ENCODE data around the gene ATP2B3.

The ATP2B3 gene

GRCh38 chrX:153565996-153566580 lies 48.6 kb downstream of the ATP2B3 start:
- no peak for DNase-seq (ENCODE audit: low read depth in 2 of 2)
- no peak overlapping the region for H3K4me3 ChIP-seq (replicated peaks in 1 of 2; ENCODE audit: low read depth in 2 of 2, low read length in 2 of 2)
- no peak for TF ChIP-seq CTCF (IDR thresholded peaks at IDR 0.05; ENCODE audit: low read depth, low read length)

GRCh38 chrX:153568451-153569011 lies 51.1 kb downstream of the ATP2B3 start:
- no peak for DNase-seq (ENCODE audit: low read depth in 2 of 2)
- TF ChIP-seq CTCF (IDR thresholded peaks at IDR 0.05; ENCODE audit: low read depth, low read length) = no peak
- no peak overlapping the region for H3K4me3 ChIP-seq (replicated peaks in 1 of 2; ENCODE audit: low read depth in 2 of 2, low read length in 2 of 2)

GRCh38 chrX:153569475-153569874 lies 52.0 kb downstream of the ATP2B3 start:
- TF ChIP-seq CTCF (IDR thresholded peaks at IDR 0.05; ENCODE audit: low read depth, low read length) = no peak
- no peak for DNase-seq (ENCODE audit: low read depth in 2 of 2)
- no peak overlapping the region for H3K4me3 ChIP-seq (replicated peaks in 1 of 2; ENCODE audit: low read depth in 2 of 2, low read length in 2 of 2)

- no peak for TF ChIP-seq CTCF (IDR thresholded peaks at IDR 0.05; ENCODE audit: low read depth, low read length)
- DNase-seq (ENCODE audit: low read depth in 2 of 2) = no peak
Observed at GRCh38 chrX:153571534-153571908, 54.1 kb downstream of the ATP2B3 start.

GRCh38 chrX:153572601-153573000 lies 55.2 kb downstream of the ATP2B3 start:
- H3K4me3 ChIP-seq (replicated peaks in 1 of 2; ENCODE audit: low read depth in 2 of 2, low read length in 2 of 2) = no peak overlapping the region
- DNase-seq (ENCODE audit: low read depth in 2 of 2) = no peak
- no peak for TF ChIP-seq CTCF (IDR thresholded peaks at IDR 0.05; ENCODE audit: low read depth, low read length)

More at GRCh38 chrX:153571534-153571908, 54.1 kb downstream of the ATP2B3 start:
- H3K4me3 ChIP-seq (replicated peaks in 1 of 2; ENCODE audit: low read depth in 2 of 2, low read length in 2 of 2) = no peak overlapping the region

GRCh38 chrX:153573984-153574383 lies 56.5 kb downstream of the ATP2B3 start:
- H3K4me3 ChIP-seq (replicated peaks in 1 of 2; ENCODE audit: low read depth in 2 of 2, low read length in 2 of 2) = no peak overlapping the region
- no peak for DNase-seq (ENCODE audit: low read depth in 2 of 2)
- no peak for TF ChIP-seq CTCF (IDR thresholded peaks at IDR 0.05; ENCODE audit: low read depth, low read length)
